Trophoblast cell (in vitro differentiated cells and primary cell): ENCODE data around the gene HARS2.
"Not testable (repeated sequence)": the region's sequence is repeated elsewhere in the genome, so short reads cannot be mapped to it uniquely, and the experiment has no call there.

Source experiments
- DNase-seq, 2 donors: peaks; one replicate each; pipeline ENCODE4 v3.0.0-alpha.2; 2016
- H2AFZ ChIP-seq: 2 replicates; pipeline ENCODE4 v1.6.1; 2013; ENCODE audit warnings: low read length, moderate library complexity, mild to moderate bottlenecking; ENCODE audit not compliant: insufficient read depth, poor library complexity
- H2AK5ac ChIP-seq: 2 replicates; pipeline ENCODE4 v1.6.1; 2013; ENCODE audit warnings: mild to moderate bottlenecking, low read length
- H2BK120ac ChIP-seq: 2 replicates; pipeline ENCODE4 v1.6.1; 2013; ENCODE audit warnings: low read length, mild to moderate bottlenecking, moderate library complexity; ENCODE audit not compliant: insufficient read depth, poor library complexity
- H2BK12ac ChIP-seq: 2 replicates; pipeline ENCODE4 v1.6.1; 2013; ENCODE audit warnings: mild to moderate bottlenecking, low read length, moderate library complexity
- H2BK5ac ChIP-seq: 2 replicates; pipeline ENCODE4 v1.6.1; 2013; ENCODE audit warnings: low read length, low read depth, moderate library complexity, mild to moderate bottlenecking; ENCODE audit not compliant: poor library complexity
- H3K14ac ChIP-seq: 2 replicates; pipeline ENCODE4 v1.6.1; 2013; ENCODE audit warnings: mild to moderate bottlenecking, low read length
- H3K18ac ChIP-seq: 2 replicates; pipeline ENCODE4 v1.6.1; 2013; ENCODE audit warnings: mild to moderate bottlenecking, low read length
- H3K23ac ChIP-seq: 2 replicates; pipeline ENCODE4 v1.6.1; 2013; ENCODE audit warnings: low read length
- H3K27ac ChIP-seq: 2 replicates; pipeline ENCODE4 v1.5.1; 2013; ENCODE audit warnings: low read depth, mild to moderate bottlenecking, inconsistent platforms, low read length, moderate library complexity
- H3K27me3 ChIP-seq: 2 replicates; pipeline ENCODE4 v1.6.1; 2013; ENCODE audit warnings: inconsistent platforms, mild to moderate bottlenecking, low read length, moderate library complexity; ENCODE audit not compliant: insufficient read depth
- H3K36me3 ChIP-seq, 2 experiments: 1 replicate in 1 of 2; 2 replicates in 1 of 2; pipeline ENCODE4 v1.6.1; 2013; ENCODE audit warnings: low read length in 2 of 2, mild to moderate bottlenecking in 2 of 2, moderate library complexity in 1 of 2; ENCODE audit not compliant: insufficient read depth in 2 of 2, control insufficient read depth in 1 of 2
- H3K4ac ChIP-seq: 2 replicates; pipeline ENCODE4 v1.6.1; 2013; ENCODE audit warnings: low read depth, mild to moderate bottlenecking, low read length, moderate library complexity
- H3K4me1 ChIP-seq, 2 experiments: 1 replicate in 1 of 2; 2 replicates in 1 of 2; pipeline ENCODE4 v1.6.1; 2013; ENCODE audit warnings: low read length in 2 of 2, mild to moderate bottlenecking in 2 of 2, moderate library complexity in 1 of 2; ENCODE audit not compliant: insufficient read depth in 2 of 2, control insufficient read depth in 1 of 2
- H3K4me2 ChIP-seq: 2 replicates; pipeline ENCODE4 v1.6.1; 2013; ENCODE audit warnings: inconsistent platforms, mild to moderate bottlenecking, low read length, moderate library complexity
- H3K4me3 ChIP-seq: 2 replicates; pipeline ENCODE4 v1.5.1; 2013; ENCODE audit warnings: mild to moderate bottlenecking, low read depth, low read length, inconsistent platforms
- H3K79me1 ChIP-seq: one replicate; pipeline ENCODE4 v1.6.1; 2013; ENCODE audit warnings: low read length
- H3K79me2 ChIP-seq: 2 replicates; pipeline ENCODE4 v1.6.1; 2013; ENCODE audit warnings: low read length, mild to moderate bottlenecking; ENCODE audit not compliant: control insufficient read depth, insufficient read depth, poor library complexity
- H3K9ac ChIP-seq: 2 replicates; pipeline ENCODE4 v1.6.1; 2013; ENCODE audit warnings: mild to moderate bottlenecking, low read length
- H3K9me3 ChIP-seq: 2 replicates; pipeline ENCODE4 v1.6.1; 2013; ENCODE audit warnings: low read depth, mild to moderate bottlenecking, control low read depth, inconsistent platforms, low read length; ENCODE audit not compliant: insufficient read depth
- H4K12ac ChIP-seq: 2 replicates; pipeline ENCODE4 v1.6.1; 2013; ENCODE audit warnings: low read depth, mild to moderate bottlenecking, low read length, moderate library complexity
- H4K8ac ChIP-seq: 2 replicates; pipeline ENCODE4 v1.6.1; 2013; ENCODE audit warnings: low read depth, mild to moderate bottlenecking, low read length, moderate library complexity
- H4K91ac ChIP-seq: one replicate; pipeline ENCODE4 v1.6.1; 2013; ENCODE audit warnings: low read depth, mild to moderate bottlenecking, low read length, moderate library complexity
- WGBS: extraction: QIAGEN DNeasy Blood & Tissue Kit; methylation state at CpG from one replicate; pipeline ENCODE4 v1.1.7; 2013; ENCODE audit warnings: missing lambda C conversion rate; ENCODE audit not compliant: insufficient read length, insufficient coverage; ENCODE audit errors: extremely low coverage; 5-methylcytosine and 5-hydroxymethylcytosine counted together

The HARS2 gene

GRCh38 chr5:140658870-140659269 is 32.4 kb upstream of the HARS2 start:
- DNase-seq = no peak
- Histone ChIP-seq H4K8ac (no peak overlapping the region), H3K79me1 (no peaks in the 10 kb centered on the region), H3K4me2 (no peak overlapping the region), H3K9ac (no peak overlapping the region), H2BK120ac (no peak overlapping the region), H3K4me1 (no peaks in the 10 kb centered on the region), H3K9me3 (no peaks in the 10 kb centered on the region), H3K4ac (no peak overlapping the region), H3K27ac (no peak overlapping the region), H3K18ac (no peak overlapping the region), H3K79me2 (no peaks in the 10 kb centered on the region), H2AFZ (no peak overlapping the region), H2BK5ac (no peak overlapping the region), H4K12ac (no peak overlapping the region), H4K91ac (no peak overlapping the region), H2AK5ac (no peak overlapping the region), H3K23ac (no peak overlapping the region), H2BK12ac (no peak overlapping the region), H3K4me3 (no peak overlapping the region), H3K36me3 (peaks cover 42 to 65% of the 10 kb centered on the region in 2 experiments), H3K14ac (no peak overlapping the region), H3K27me3 (no peaks in the 10 kb centered on the region)
- WGBS = 100% methylated on average over 12 of the region's 17 CpGs

- not testable (repeated sequence) for H3K27ac ChIP-seq, H4K91ac ChIP-seq, DNase-seq, H3K4me2 ChIP-seq, H4K12ac ChIP-seq, H4K8ac ChIP-seq, H2AFZ ChIP-seq, H3K27me3 ChIP-seq, H3K4ac ChIP-seq, H3K4me3 ChIP-seq, H3K18ac ChIP-seq, H3K79me1 ChIP-seq, H3K14ac ChIP-seq, H3K4me1 ChIP-seq, H2BK12ac ChIP-seq, H3K9me3 ChIP-seq, H3K79me2 ChIP-seq, H3K9ac ChIP-seq, H3K23ac ChIP-seq, H2BK120ac ChIP-seq, H2BK5ac ChIP-seq, H2AK5ac ChIP-seq
- no CpG with 5 or more reads among the region's 6 CpGs for WGBS
- H3K36me3 ChIP-seq = peaks cover 38 to 59% of the 10 kb centered on the region in 2 experiments
Observed at GRCh38 chr5:140660371-140660770, 30.9 kb upstream of the HARS2 start.

GRCh38 chr5:140664030-140664358 is 27.3 kb upstream of the HARS2 start:
- Histone ChIP-seq H3K9ac (no peak overlapping the region), H2BK12ac (no peak overlapping the region), H3K27me3 (no peaks in the 10 kb centered on the region), H2AFZ (peak overlapping the region; percentile 75), H3K36me3 (peaks cover 28 to 44% of the 10 kb centered on the region in 2 experiments), H3K4ac (no peak overlapping the region), H4K12ac (peak overlapping the region; percentile 79), H3K18ac (no peak overlapping the region), H2BK5ac (peak overlapping the region; percentile 34), H3K14ac (peak overlapping the region; percentile 38), H3K4me3 (peak overlapping the region; percentile 82), H3K79me2 (peaks cover 8% of the 10 kb centered on the region), H3K23ac (no peak overlapping the region), H3K9me3 (no peaks in the 10 kb centered on the region), H2AK5ac (no peak overlapping the region), H3K4me1 (peaks cover 5% of the 10 kb centered on the region in 2 experiments), H4K8ac (peak overlapping the region; percentile 87), H3K27ac (peak overlapping the region; percentile 45), H4K91ac (peak overlapping the region; percentile 63), H2BK120ac (no peak overlapping the region), H3K79me1 (peaks cover 8% of the 10 kb centered on the region), H3K4me2 (peak overlapping the region; percentile 57)
- no CpG with 5 or more reads among the region's 18 CpGs for WGBS
- DNase-seq = no peak

- Histone ChIP-seq H3K27me3 (no peaks in the 10 kb centered on the region), H3K18ac (peak within 1 kb of the TSS; percentile 57), H4K8ac (peak within 1 kb of the TSS; percentile 87), H3K4me2 (peak within 1 kb of the TSS; percentile 57), H3K79me1 (peaks cover 8% of the 10 kb centered on the region), H2BK120ac (peak within 1 kb of the TSS; percentile 14), H4K91ac (peak within 1 kb of the TSS; percentile 63), H3K4ac (peak within 1 kb of the TSS; percentile 60), H3K9me3 (no peaks in the 10 kb centered on the region), H3K4me1 (peaks cover 5% of the 10 kb centered on the region in 2 experiments), H2AFZ (peak within 1 kb of the TSS; percentile 75), H3K9ac (peak within 1 kb of the TSS; percentile 48), H2BK12ac (no peak within 1 kb of the TSS), H2BK5ac (peak within 1 kb of the TSS; percentile 34), H3K14ac (peak within 1 kb of the TSS; percentile 62), H3K23ac (no peak within 1 kb of the TSS), H3K79me2 (peaks cover 8% of the 10 kb centered on the region), H3K27ac (peak within 1 kb of the TSS; percentile 45), H3K36me3 (peaks cover 30 to 44% of the 10 kb centered on the region in 2 experiments), H3K4me3 (peak within 1 kb of the TSS; percentile 82), H2AK5ac (peak within 1 kb of the TSS; percentile 2), H4K12ac (peak within 1 kb of the TSS; percentile 79)
- no CpG with 5 or more reads among the region's 54 CpGs for WGBS
- DNase-seq = peak; percentile 99
Observed at GRCh38 chr5:140664359-140665119, 26.7 kb upstream of the HARS2 start, which contains the start of gene WDR55. Gene WDR55 (plus strand): TSS chr5:140664904. CDS start chr5:140664913, 9 bp downstream.
